Mesendoderm (in vitro differentiated cells): ENCODE measurements around the gene AFM.

Experiments used
- DNase-seq: peaks from one replicate; pipeline ENCODE4 v3.0.0; 2013
- H2AK5ac ChIP-seq: 2 replicates; pipeline ENCODE4 v1.6.1; 2013; ENCODE audit warnings: low read length, inconsistent platforms
- H2BK120ac ChIP-seq: 2 replicates; pipeline ENCODE4 v1.6.1; 2013; ENCODE audit warnings: low read depth, mild to moderate bottlenecking, low read length, moderate library complexity, mixed read lengths
- H2BK15ac ChIP-seq: replicated peaks from 2 replicates; pipeline ENCODE4 v1.6.1; 2013; ENCODE audit warnings: low read depth, mild to moderate bottlenecking, moderate library complexity
- H2BK5ac ChIP-seq: 2 replicates; pipeline ENCODE4 v1.6.1; 2013; ENCODE audit warnings: low read length, inconsistent platforms
- H3K18ac ChIP-seq: 2 replicates; pipeline ENCODE4 v1.6.1; 2013; ENCODE audit warnings: mild to moderate bottlenecking, low read length, mixed read lengths
- H3K23ac ChIP-seq: one replicate; pipeline ENCODE4 v1.6.1; 2013; ENCODE audit warnings: low read length
- H3K27ac ChIP-seq: 2 replicates; pipeline ENCODE4 v1.5.1; 2013; ENCODE audit warnings: low read depth, mild to moderate bottlenecking, inconsistent platforms, low read length, moderate library complexity
- H3K27me3 ChIP-seq: 2 replicates; pipeline ENCODE4 v1.6.1; 2013; ENCODE audit warnings: low read length, control low read depth, mild to moderate bottlenecking, inconsistent platforms; ENCODE audit not compliant: insufficient read depth, poor library complexity
- H3K36me3 ChIP-seq: 2 replicates; pipeline ENCODE4 v1.6.1; 2013; ENCODE audit warnings: low read length, inconsistent platforms; ENCODE audit not compliant: control insufficient read depth, insufficient read depth
- H3K4ac ChIP-seq: one replicate; pipeline ENCODE4 v1.6.1; 2013; ENCODE audit warnings: low read depth, mild to moderate bottlenecking, low read length, moderate library complexity
- H3K4me1 ChIP-seq: 2 replicates; pipeline ENCODE4 v1.6.1; 2013; ENCODE audit warnings: low read depth, low read length, inconsistent platforms; ENCODE audit not compliant: control insufficient read depth
- H3K4me2 ChIP-seq: 2 replicates; pipeline ENCODE4 v1.6.1; 2013; ENCODE audit warnings: low read length
- H3K4me3 ChIP-seq: 2 replicates; pipeline ENCODE4 v1.5.1; 2013; ENCODE audit warnings: mild to moderate bottlenecking, low read length
- H3K56ac ChIP-seq: one replicate; pipeline ENCODE4 v1.6.1; 2013; ENCODE audit warnings: low read length
- H3K79me1 ChIP-seq: 2 replicates; pipeline ENCODE4 v1.6.1; 2013; ENCODE audit warnings: low read length, inconsistent platforms
- H3K79me2 ChIP-seq: 2 replicates; pipeline ENCODE4 v1.6.1; 2013; ENCODE audit warnings: mild to moderate bottlenecking, low read length; ENCODE audit not compliant: control insufficient read depth, insufficient read depth
- H3K9ac ChIP-seq: 2 replicates; pipeline ENCODE4 v1.6.1; 2013; ENCODE audit warnings: low read length, inconsistent platforms
- H4K5ac ChIP-seq: one replicate; pipeline ENCODE4 v1.6.1; 2013; ENCODE audit warnings: low read length
- H4K8ac ChIP-seq: one replicate; pipeline ENCODE4 v1.6.1; 2013; ENCODE audit warnings: low read depth, mild to moderate bottlenecking, control low read depth, low read length, moderate library complexity
- WGBS: extraction: QIAGEN DNeasy Blood & Tissue Kit; methylation state at CpG from one replicate; pipeline ENCODE4 v1.1.7; 2013; ENCODE audit warnings: low lambda C conversion rate, missing lambda C conversion rate; ENCODE audit not compliant: insufficient coverage; ENCODE audit errors: extremely low coverage; 5-methylcytosine and 5-hydroxymethylcytosine counted together

Gene AFM

DNA sequence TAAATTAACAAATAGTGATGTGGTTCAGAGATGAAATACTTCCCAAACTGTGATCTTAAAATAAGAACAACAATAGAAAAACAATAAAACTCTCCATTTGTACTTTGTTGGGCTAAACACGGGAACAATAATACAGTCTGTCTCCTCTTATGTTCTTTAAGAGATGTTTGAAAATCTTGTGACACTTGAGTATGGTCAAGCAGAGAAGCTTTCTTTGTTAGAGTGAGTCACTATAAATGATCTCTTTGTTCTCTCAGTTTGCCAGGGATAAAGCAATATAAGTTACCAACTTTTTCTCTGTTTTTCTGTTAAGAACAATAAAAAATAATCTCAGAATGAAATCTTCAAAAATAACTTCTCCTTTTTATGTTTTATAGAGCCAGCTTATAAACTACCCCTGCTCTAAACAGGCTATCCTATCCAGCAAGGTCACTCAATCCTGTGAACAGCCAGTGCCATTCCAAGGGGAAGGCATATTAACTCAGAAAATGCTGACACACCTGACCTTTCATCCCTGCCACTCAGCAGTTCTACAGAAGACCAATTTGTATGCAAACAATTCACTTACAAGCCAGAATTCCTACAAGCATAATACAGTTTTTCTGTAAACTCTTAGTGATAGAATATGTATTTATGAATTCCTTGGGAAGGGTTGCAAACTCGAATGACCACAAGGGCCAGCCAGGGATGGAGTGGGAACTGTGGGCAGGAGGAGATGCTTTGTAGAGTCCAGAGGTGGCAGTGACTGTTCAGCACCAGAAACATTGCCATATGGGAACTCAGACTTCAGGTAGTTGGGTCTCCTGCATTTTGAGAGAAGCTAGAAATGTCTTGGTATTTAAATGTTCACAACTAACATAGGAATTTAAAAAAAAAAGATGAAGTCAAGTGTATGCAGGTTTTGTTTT lies 52.2 kb downstream of the AFM start:
- Histone ChIP-seq H3K79me1 (no peaks in the 10 kb centered on the region), H2AK5ac (no peak overlapping the region), H3K56ac (no peak overlapping the region), H3K4me3 (no peak overlapping the region), H3K36me3 (no peaks in the 10 kb centered on the region), H4K5ac (no peak overlapping the region), H3K18ac (no peak overlapping the region), H3K9ac (no peak overlapping the region), H3K23ac (no peak overlapping the region), H2BK5ac (no peak overlapping the region), H3K4me2 (no peak overlapping the region), H2BK120ac (no peak overlapping the region), H3K4ac (no peak overlapping the region), H3K4me1 (no peaks in the 10 kb centered on the region), H3K27ac (no peak overlapping the region), H4K8ac (no peak overlapping the region), H3K79me2 (no peaks in the 10 kb centered on the region), H2BK15ac (no peak overlapping the region), H3K27me3 (no peaks in the 10 kb centered on the region)
- no peak for DNase-seq
- no CpG with 5 or more reads among the region's 2 CpGs for WGBS

DNA sequence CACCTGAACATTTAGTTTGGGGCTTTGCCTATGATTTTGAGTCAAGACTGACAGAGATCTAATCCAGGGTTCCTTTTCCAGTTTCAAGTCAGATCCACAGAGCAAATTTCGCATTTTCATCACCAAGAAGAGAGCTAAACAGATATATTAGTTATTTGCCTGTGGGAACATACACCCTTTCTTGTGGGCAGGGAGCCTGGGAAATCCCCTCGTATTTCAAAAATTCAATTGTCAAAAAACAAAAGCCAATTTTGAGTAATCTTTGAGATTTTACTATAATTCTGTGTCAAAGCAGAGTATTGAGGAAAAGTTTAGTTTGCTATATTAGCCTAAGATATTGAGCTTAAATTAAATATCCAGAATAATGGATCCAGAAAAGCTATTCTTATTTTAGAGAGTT lies 56.6 kb downstream of the AFM start:
- no CpG with 5 or more reads among the region's 2 CpGs for WGBS

DNA sequence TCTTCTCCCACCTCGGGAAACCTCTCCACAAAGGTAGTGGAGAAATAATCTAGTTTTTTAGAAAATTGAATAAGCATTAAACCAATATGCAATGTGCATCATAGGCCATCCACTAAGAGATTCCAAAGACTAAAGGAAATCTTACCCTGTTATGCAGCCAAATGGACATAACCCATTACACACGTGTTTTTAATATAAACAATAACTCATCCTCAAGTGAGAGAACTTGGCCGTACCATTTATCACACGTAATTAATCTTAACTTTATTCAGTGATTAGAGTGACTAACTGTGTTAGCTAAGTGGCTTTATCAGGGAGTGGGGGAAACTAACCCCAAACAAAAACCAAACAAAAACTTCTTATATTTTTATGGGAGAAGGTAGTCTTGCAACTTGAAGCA lies 57.8 kb downstream of the AFM start:
- H3K4me3 ChIP-seq: no peak overlapping the region
- H3K79me2 ChIP-seq: no peaks in the 10 kb centered on the region
- no peaks in the 10 kb centered on the region for H3K27me3 ChIP-seq
- no peak overlapping the region for H3K4ac ChIP-seq
- DNase-seq: no peak
- no CpG with 5 or more reads among the region's 4 CpGs for WGBS
- no peak overlapping the region for H4K8ac ChIP-seq
- H4K5ac ChIP-seq: no peak overlapping the region
- no peak overlapping the region for H2AK5ac ChIP-seq
- no peaks in the 10 kb centered on the region for H3K36me3 ChIP-seq
- H3K27ac ChIP-seq: no peak overlapping the region
- no peak overlapping the region for H2BK15ac ChIP-seq
- H3K9ac ChIP-seq: no peak overlapping the region
- no peak overlapping the region for H3K56ac ChIP-seq
- H3K4me1 ChIP-seq: no peaks in the 10 kb centered on the region
- no peak overlapping the region for H2BK5ac ChIP-seq
- no peak overlapping the region for H3K18ac ChIP-seq
- H3K23ac ChIP-seq: no peak overlapping the region
- H3K4me2 ChIP-seq: no peak overlapping the region
- no peak overlapping the region for H2BK120ac ChIP-seq
- no peaks in the 10 kb centered on the region for H3K79me1 ChIP-seq

More for the DNA sequence above, 56.6 kb downstream of the AFM start:
- Histone ChIP-seq H3K27ac (no peak overlapping the region), H2BK120ac (no peak overlapping the region), H3K23ac (no peak overlapping the region), H2AK5ac (no peak overlapping the region), H2BK5ac (no peak overlapping the region), H3K4me1 (no peaks in the 10 kb centered on the region), H3K4me2 (no peak overlapping the region), H3K79me1 (no peaks in the 10 kb centered on the region), H3K18ac (no peak overlapping the region), H2BK15ac (no peak overlapping the region), H3K56ac (no peak overlapping the region), H3K27me3 (no peaks in the 10 kb centered on the region), H4K8ac (no peak overlapping the region), H3K36me3 (no peaks in the 10 kb centered on the region), H3K4ac (no peak overlapping the region), H3K9ac (no peak overlapping the region), H3K79me2 (no peaks in the 10 kb centered on the region), H4K5ac (no peak overlapping the region), H3K4me3 (no peak overlapping the region)
- no peak for DNase-seq

DNA sequence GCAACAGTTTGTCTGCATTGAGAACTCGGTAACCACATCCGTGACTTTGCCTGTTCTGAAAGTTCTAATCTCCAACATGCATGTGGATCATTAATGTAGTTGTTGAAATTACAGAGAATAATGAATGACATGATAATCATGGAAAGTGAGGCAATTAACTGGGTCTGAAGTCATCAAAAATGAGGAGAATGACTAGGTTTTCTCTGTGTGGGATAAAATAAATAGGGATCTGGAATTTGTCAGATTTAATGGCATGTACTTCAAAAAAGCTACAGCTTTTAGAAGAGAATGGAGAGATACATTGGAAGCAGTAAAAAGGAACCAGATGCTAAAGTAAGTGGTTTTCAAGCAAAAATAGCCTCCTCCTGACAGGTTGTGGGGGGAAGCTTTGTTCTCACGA lies 59.3 kb downstream of the AFM start:
- WGBS: no CpG with 5 or more reads among the region's 3 CpGs
- Histone ChIP-seq H2AK5ac (no peak overlapping the region), H3K9ac (no peak overlapping the region), H3K23ac (no peak overlapping the region), H2BK5ac (no peak overlapping the region), H3K27ac (no peak overlapping the region), H2BK15ac (no peak overlapping the region), H4K8ac (no peak overlapping the region), H3K18ac (no peak overlapping the region), H3K4me3 (no peak overlapping the region), H3K79me2 (no peaks in the 10 kb centered on the region), H3K27me3 (no peaks in the 10 kb centered on the region), H4K5ac (no peak overlapping the region), H3K79me1 (no peaks in the 10 kb centered on the region), H2BK120ac (no peak overlapping the region), H3K56ac (no peak overlapping the region), H3K4me1 (no peaks in the 10 kb centered on the region), H3K36me3 (no peaks in the 10 kb centered on the region), H3K4me2 (no peak overlapping the region), H3K4ac (no peak overlapping the region)
- DNase-seq: no peak

DNA sequence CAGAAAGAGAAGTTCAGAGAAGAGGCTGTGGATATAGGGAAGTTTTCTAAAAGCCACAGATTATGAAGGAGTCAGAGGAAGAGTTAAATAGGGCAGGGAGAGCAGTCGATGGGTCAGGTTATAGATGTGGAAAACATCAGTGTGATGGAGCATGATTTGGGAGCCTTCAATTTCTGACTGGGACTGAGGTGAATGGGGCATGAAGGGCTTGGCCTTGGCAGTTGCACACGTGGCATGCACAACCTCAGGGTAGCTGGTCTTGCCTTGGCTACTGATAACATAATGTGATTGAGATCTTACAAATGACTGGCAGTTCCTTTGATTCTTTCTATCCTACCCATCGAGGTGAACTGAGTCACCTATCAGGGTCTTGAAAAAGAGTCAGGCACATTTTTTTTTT lies 59.7 kb downstream of the AFM start:
- Histone ChIP-seq H3K4me2 (no peak overlapping the region), H2BK5ac (no peak overlapping the region), H4K5ac (no peak overlapping the region), H3K4me3 (no peak overlapping the region), H3K27me3 (no peaks in the 10 kb centered on the region), H2BK120ac (no peak overlapping the region), H3K56ac (no peak overlapping the region), H3K4ac (no peak overlapping the region), H3K79me2 (no peaks in the 10 kb centered on the region), H3K4me1 (no peaks in the 10 kb centered on the region), H3K27ac (no peak overlapping the region), H2BK15ac (no peak overlapping the region), H3K9ac (no peak overlapping the region), H2AK5ac (no peak overlapping the region), H4K8ac (no peak overlapping the region), H3K36me3 (no peaks in the 10 kb centered on the region), H3K23ac (no peak overlapping the region), H3K79me1 (no peaks in the 10 kb centered on the region), H3K18ac (no peak overlapping the region)
- no CpG with 5 or more reads among the region's 3 CpGs for WGBS
- DNase-seq: no peak

DNA sequence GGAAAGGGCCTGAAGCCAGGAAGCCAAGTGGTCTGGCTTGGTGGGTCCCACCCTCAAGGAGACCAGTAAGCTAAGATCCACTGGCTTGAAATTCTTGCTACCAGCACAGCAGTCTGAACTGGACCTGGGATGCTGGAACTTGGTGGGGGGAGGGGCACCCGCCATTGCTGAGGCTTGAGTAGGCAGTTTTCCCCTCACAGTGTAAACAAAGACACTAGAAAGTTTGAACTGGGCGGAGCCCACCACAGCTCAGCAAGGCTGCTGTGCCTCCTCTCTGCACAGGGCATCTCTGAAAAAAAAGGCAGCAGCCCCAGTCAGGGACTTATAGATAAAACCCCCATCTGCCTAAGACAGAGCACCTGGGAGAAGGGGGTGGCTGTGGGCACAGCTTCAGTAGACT lies 63.1 kb downstream of the AFM start:
- H4K5ac ChIP-seq: no peak overlapping the region
- H2AK5ac ChIP-seq: no peak overlapping the region
- H2BK120ac ChIP-seq: no peak overlapping the region
- no peaks in the 10 kb centered on the region for H3K79me1 ChIP-seq
- no peak overlapping the region for H2BK15ac ChIP-seq
- H3K79me2 ChIP-seq: no peaks in the 10 kb centered on the region
- no peak overlapping the region for H3K23ac ChIP-seq
- no peak overlapping the region for H3K9ac ChIP-seq
- WGBS: no CpG with 5 or more reads among the region's 2 CpGs
- no peak overlapping the region for H3K4me3 ChIP-seq
- no peak overlapping the region for H3K4ac ChIP-seq
- DNase-seq: no peak
- H3K27me3 ChIP-seq: no peaks in the 10 kb centered on the region
- no peaks in the 10 kb centered on the region for H3K4me1 ChIP-seq
- no peak overlapping the region for H4K8ac ChIP-seq
- no peaks in the 10 kb centered on the region for H3K36me3 ChIP-seq
- no peak overlapping the region for H3K18ac ChIP-seq
- H3K27ac ChIP-seq: no peak overlapping the region
- no peak overlapping the region for H3K4me2 ChIP-seq
- H3K56ac ChIP-seq: no peak overlapping the region
- H2BK5ac ChIP-seq: no peak overlapping the region
